ENCODE results near the gene DSTYK.

The DSTYK gene

GRCh38 chr1:205249651-205250050 lies 38.1 kb upstream of the DSTYK start:
- H3K27ac ChIP-seq (ENCODE audit: low read length) = no peak overlapping the region
- no peaks in the 10 kb centered on the region for H3K9me3 ChIP-seq (ENCODE audit: control insufficient read depth in 1 of 2, low read length in 2 of 2)
- no peaks in the 10 kb centered on the region for H3K36me3 ChIP-seq (ENCODE audit: control insufficient read depth in 1 of 2, insufficient read depth in 2 of 2, low read length in 2 of 2)
- no peak overlapping the region for H3K4me3 ChIP-seq (ENCODE audit: low read depth in 1 of 2, low read length in 2 of 2)
- H3K27me3 ChIP-seq (ENCODE audit: low read depth, low read length) = no peaks in the 10 kb centered on the region
- peaks cover 16 to 37% of the 10 kb centered on the region in 2 donors for H3K4me1 ChIP-seq (ENCODE audit: control insufficient read depth in 1 of 2, insufficient read depth in 2 of 2, low read length in 2 of 2)

GRCh38 chr1:205248793-205249601 lies 37.5 kb upstream of the DSTYK start:
- Histone ChIP-seq H3K27me3 (ENCODE audit: low read depth, low read length) (no peaks in the 10 kb centered on the region), H3K36me3 (ENCODE audit: control insufficient read depth in 1 of 2, insufficient read depth in 2 of 2, low read length in 2 of 2) (no peaks in the 10 kb centered on the region), H3K27ac (ENCODE audit: low read length) (no peak overlapping the region), H3K4me1 (ENCODE audit: control insufficient read depth in 1 of 2, insufficient read depth in 2 of 2, low read length in 2 of 2) (peaks cover 16 to 37% of the 10 kb centered on the region in 2 donors), H3K4me3 (ENCODE audit: low read depth in 1 of 2, low read length in 2 of 2) (no peak overlapping the region), H3K9me3 (ENCODE audit: control insufficient read depth in 1 of 2, low read length in 2 of 2) (no peaks in the 10 kb centered on the region)

- Histone ChIP-seq H3K36me3 (ENCODE audit: control insufficient read depth in 1 of 2, insufficient read depth in 2 of 2, low read length in 2 of 2) (no peaks in the 10 kb centered on the region), H3K9me3 (ENCODE audit: control insufficient read depth in 1 of 2, low read length in 2 of 2) (no peaks in the 10 kb centered on the region), H3K4me3 (ENCODE audit: low read depth in 1 of 2, low read length in 2 of 2) (no peak overlapping the region), H3K4me1 (ENCODE audit: control insufficient read depth in 1 of 2, insufficient read depth in 2 of 2, low read length in 2 of 2) (peaks cover 16 to 37% of the 10 kb centered on the region in 2 donors), H3K27me3 (ENCODE audit: low read depth, low read length) (no peaks in the 10 kb centered on the region), H3K27ac (ENCODE audit: low read length) (no peak overlapping the region)
Observed at GRCh38 chr1:205247130-205247921, 35.8 kb upstream of the DSTYK start.

GRCh38 chr1:205246351-205247119 lies 35.0 kb upstream of the DSTYK start:
- Histone ChIP-seq H3K27me3 (ENCODE audit: low read depth, low read length) (no peaks in the 10 kb centered on the region), H3K4me1 (ENCODE audit: control insufficient read depth in 1 of 2, insufficient read depth in 2 of 2, low read length in 2 of 2) (peaks cover 16 to 37% of the 10 kb centered on the region in 2 donors), H3K36me3 (ENCODE audit: control insufficient read depth in 1 of 2, insufficient read depth in 2 of 2, low read length in 2 of 2) (peaks cover 0 to 5% of the 10 kb centered on the region in 2 donors), H3K27ac (ENCODE audit: low read length) (no peak overlapping the region), H3K9me3 (ENCODE audit: control insufficient read depth in 1 of 2, low read length in 2 of 2) (no peaks in the 10 kb centered on the region), H3K4me3 (ENCODE audit: low read depth in 1 of 2, low read length in 2 of 2) (no peak overlapping the region)

- Histone ChIP-seq H3K36me3 (ENCODE audit: control insufficient read depth in 1 of 2, insufficient read depth in 2 of 2, low read length in 2 of 2) (peaks cover 0 to 6% of the 10 kb centered on the region in 2 donors), H3K27me3 (ENCODE audit: low read depth, low read length) (no peaks in the 10 kb centered on the region), H3K27ac (ENCODE audit: low read length) (no peak overlapping the region), H3K9me3 (ENCODE audit: control insufficient read depth in 1 of 2, low read length in 2 of 2) (no peaks in the 10 kb centered on the region), H3K4me3 (ENCODE audit: low read depth in 1 of 2, low read length in 2 of 2) (no peak overlapping the region), H3K4me1 (ENCODE audit: control insufficient read depth in 1 of 2, insufficient read depth in 2 of 2, low read length in 2 of 2) (peaks cover 16 to 37% of the 10 kb centered on the region in 2 donors)
Observed at GRCh38 chr1:205245096-205245495, 33.6 kb upstream of the DSTYK start.

GRCh38 chr1:205244384-205244783 lies 32.9 kb upstream of the DSTYK start:
- H3K36me3 ChIP-seq (ENCODE audit: control insufficient read depth in 1 of 2, insufficient read depth in 2 of 2, low read length in 2 of 2) = peaks cover 0 to 6% of the 10 kb centered on the region in 2 donors
- no peaks in the 10 kb centered on the region for H3K27me3 ChIP-seq (ENCODE audit: low read depth, low read length)
- H3K4me3 ChIP-seq (ENCODE audit: low read depth in 1 of 2, low read length in 2 of 2) = no peak overlapping the region
- no peak overlapping the region for H3K27ac ChIP-seq (ENCODE audit: low read length)
- peaks cover 13 to 31% of the 10 kb centered on the region in 2 donors for H3K4me1 ChIP-seq (ENCODE audit: control insufficient read depth in 1 of 2, insufficient read depth in 2 of 2, low read length in 2 of 2)
- H3K9me3 ChIP-seq (ENCODE audit: control insufficient read depth in 1 of 2, low read length in 2 of 2) = no peaks in the 10 kb centered on the region

GRCh38 chr1:205243350-205244191 lies 32.1 kb upstream of the DSTYK start:
- Histone ChIP-seq H3K4me3 (ENCODE audit: low read depth in 1 of 2, low read length in 2 of 2) (no peak overlapping the region), H3K27me3 (ENCODE audit: low read depth, low read length) (no peaks in the 10 kb centered on the region), H3K27ac (ENCODE audit: low read length) (no peak overlapping the region), H3K9me3 (ENCODE audit: control insufficient read depth in 1 of 2, low read length in 2 of 2) (no peaks in the 10 kb centered on the region), H3K36me3 (ENCODE audit: control insufficient read depth in 1 of 2, insufficient read depth in 2 of 2, low read length in 2 of 2) (peaks cover 0 to 6% of the 10 kb centered on the region in 2 donors), H3K4me1 (ENCODE audit: control insufficient read depth in 1 of 2, insufficient read depth in 2 of 2, low read length in 2 of 2) (peaks cover 8 to 30% of the 10 kb centered on the region in 2 donors)

- Histone ChIP-seq H3K27me3 (ENCODE audit: low read depth, low read length) (no peaks in the 10 kb centered on the region), H3K4me3 (ENCODE audit: low read depth in 1 of 2, low read length in 2 of 2) (no peak overlapping the region), H3K36me3 (ENCODE audit: control insufficient read depth in 1 of 2, insufficient read depth in 2 of 2, low read length in 2 of 2) (peaks cover 0 to 6% of the 10 kb centered on the region in 2 donors), H3K4me1 (ENCODE audit: control insufficient read depth in 1 of 2, insufficient read depth in 2 of 2, low read length in 2 of 2) (peaks cover 0 to 23% of the 10 kb centered on the region in 2 donors), H3K9me3 (ENCODE audit: control insufficient read depth in 1 of 2, low read length in 2 of 2) (no peaks in the 10 kb centered on the region), H3K27ac (ENCODE audit: low read length) (no peak overlapping the region)
Observed at GRCh38 chr1:205241366-205242030, 30.0 kb upstream of the DSTYK start.

GRCh38 chr1:205240569-205240968 lies 29.1 kb upstream of the DSTYK start:
- Histone ChIP-seq H3K9me3 (ENCODE audit: control insufficient read depth in 1 of 2, low read length in 2 of 2) (no peaks in the 10 kb centered on the region), H3K4me3 (ENCODE audit: low read depth in 1 of 2, low read length in 2 of 2) (no peak overlapping the region), H3K27me3 (ENCODE audit: low read depth, low read length) (no peaks in the 10 kb centered on the region), H3K27ac (ENCODE audit: low read length) (no peak overlapping the region), H3K36me3 (ENCODE audit: control insufficient read depth in 1 of 2, insufficient read depth in 2 of 2, low read length in 2 of 2) (peaks cover 0 to 6% of the 10 kb centered on the region in 2 donors), H3K4me1 (ENCODE audit: control insufficient read depth in 1 of 2, insufficient read depth in 2 of 2, low read length in 2 of 2) (peaks cover 0 to 29% of the 10 kb centered on the region in 2 donors)

- no peak overlapping the region for H3K27ac ChIP-seq (ENCODE audit: low read length)
- H3K4me1 ChIP-seq (ENCODE audit: control insufficient read depth in 1 of 2, insufficient read depth in 2 of 2, low read length in 2 of 2) = peaks cover 0 to 33% of the 10 kb centered on the region in 2 donors
- no peak overlapping the region for H3K4me3 ChIP-seq (ENCODE audit: low read depth in 1 of 2, low read length in 2 of 2)
- no peaks in the 10 kb centered on the region for H3K9me3 ChIP-seq (ENCODE audit: control insufficient read depth in 1 of 2, low read length in 2 of 2)
- H3K36me3 ChIP-seq (ENCODE audit: control insufficient read depth in 1 of 2, insufficient read depth in 2 of 2, low read length in 2 of 2) = peaks cover 0 to 6% of the 10 kb centered on the region in 2 donors
- no peaks in the 10 kb centered on the region for H3K27me3 ChIP-seq (ENCODE audit: low read depth, low read length)
Observed at GRCh38 chr1:205240118-205240517, 28.6 kb upstream of the DSTYK start.

Data from muscle layer of duodenum (tissue), 2 donors.